Measurements from ENCODE around the gene GDF15. TPM values are rescaled to one million over a fixed set of nuclear protein-coding genes. Genes with fewer than 3 reads are reported as not detected.

Gene GDF15
- total RNA-seq, 1 donor from 2014 or later: not detected

DNA sequence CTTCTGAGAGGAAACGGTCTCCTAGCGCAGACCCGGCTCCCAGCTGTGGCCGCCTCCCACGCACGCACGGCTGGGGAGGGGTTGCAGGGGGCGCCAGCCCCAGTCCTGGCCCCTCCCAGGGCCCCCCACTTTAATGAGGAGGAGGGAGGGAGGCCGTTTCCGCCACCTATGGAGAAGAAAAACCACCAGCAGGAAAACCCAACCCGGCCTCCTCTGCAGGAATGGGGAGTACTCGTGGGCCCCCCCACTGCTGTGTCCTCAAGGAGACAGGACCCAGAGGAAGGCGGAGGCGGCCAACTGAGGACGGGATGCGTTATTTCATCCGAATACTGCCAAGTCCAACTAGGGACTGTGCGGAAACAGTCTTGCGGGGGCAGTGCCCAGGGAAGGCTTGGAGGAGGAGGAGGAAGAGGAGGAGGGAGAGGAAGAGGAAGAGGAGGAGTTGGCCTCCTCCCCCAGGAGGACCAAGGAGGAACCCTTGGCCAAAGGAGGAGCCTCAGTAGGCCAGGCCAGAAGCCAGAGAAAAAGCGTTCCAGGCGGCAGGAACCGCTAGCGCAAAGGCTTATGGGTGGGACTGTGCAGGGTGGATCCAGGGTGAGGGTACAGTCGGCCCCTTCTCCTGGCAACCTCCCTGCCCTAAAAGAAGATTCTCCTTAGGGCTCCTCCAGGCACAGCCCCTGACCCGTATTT is 29.4 kb downstream of the GDF15 start:
- no peaks in the 10 kb centered on the region for H3K36me3 Mint-ChIP-seq (ENCODE audit: low read depth)

DNA sequence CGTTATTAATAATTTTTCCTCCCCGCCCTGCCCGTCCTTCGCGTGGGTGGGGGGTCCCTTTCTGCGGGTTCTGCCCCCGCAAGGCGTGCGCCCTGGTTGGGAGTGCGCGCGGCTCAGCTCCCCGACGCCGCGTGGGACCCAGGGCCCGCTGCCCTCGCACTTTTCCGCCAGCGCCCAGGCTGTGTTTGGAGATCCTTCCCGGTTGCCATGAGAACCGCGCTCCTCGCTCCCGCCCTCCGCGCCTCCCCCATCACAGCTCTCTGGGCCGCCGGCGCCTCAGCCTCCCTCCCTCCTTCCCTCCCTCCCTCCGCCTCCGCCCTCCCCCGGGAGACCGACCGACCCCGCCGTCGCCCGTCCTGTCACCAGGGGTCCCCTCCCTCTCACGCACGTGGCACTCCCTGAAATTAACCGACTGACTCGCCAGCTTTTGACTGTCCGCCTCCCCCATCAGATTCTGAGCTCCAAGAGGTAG is 30.9 kb downstream of the GDF15 start:
- Mint-ChIP-seq H3K4me3 (peak overlapping the region; percentile 60), H3K4me1 (peaks cover 57% of the 10 kb centered on the region), H3K27me3 (peaks cover 48% of the 10 kb centered on the region), H3K9me3 (no peaks in the 10 kb centered on the region), H3K27ac (no peak overlapping the region), H3K36me3 (ENCODE audit: low read depth) (no peaks in the 10 kb centered on the region)
- intact Hi-C loops (cut with micrococcal nuclease): loop anchor here (10.0 kb wide), 2 partner anchors 312 to 472 kb away; no protein-coding TSS in a partner anchor
- TF ChIP-seq, protein P1, sequence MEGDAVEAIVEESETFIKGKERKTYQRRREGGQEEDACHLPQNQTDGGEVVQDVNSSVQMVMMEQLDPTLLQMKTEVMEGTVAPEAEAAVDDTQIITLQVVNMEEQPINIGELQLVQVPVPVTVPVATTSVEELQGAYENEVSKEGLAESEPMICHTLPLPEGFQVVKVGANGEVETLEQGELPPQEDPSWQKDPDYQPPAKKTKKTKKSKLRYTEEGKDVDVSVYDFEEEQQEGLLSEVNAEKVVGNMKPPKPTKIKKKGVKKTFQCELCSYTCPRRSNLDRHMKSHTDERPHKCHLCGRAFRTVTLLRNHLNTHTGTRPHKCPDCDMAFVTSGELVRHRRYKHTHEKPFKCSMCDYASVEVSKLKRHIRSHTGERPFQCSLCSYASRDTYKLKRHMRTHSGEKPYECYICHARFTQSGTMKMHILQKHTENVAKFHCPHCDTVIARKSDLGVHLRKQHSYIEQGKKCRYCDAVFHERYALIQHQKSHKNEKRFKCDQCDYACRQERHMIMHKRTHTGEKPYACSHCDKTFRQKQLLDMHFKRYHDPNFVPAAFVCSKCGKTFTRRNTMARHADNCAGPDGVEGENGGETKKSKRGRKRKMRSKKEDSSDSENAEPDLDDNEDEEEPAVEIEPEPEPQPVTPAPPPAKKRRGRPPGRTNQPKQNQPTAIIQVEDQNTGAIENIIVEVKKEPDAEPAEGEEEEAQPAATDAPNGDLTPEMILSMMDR (IDR thresholded peaks at IDR 0.05): no peak
- ATAC-seq (ENCODE audit: low read depth): no peak
- ChIA-PET CTCF (interaction anchor here (6.8 kb wide), 1 partner anchor 27 kb away, joined by 59 read pairs; no protein-coding TSS in a partner anchor), POLR2A (interaction anchor here (0.6 to 7.2 kb wide), 8 partner anchors 9 to 432 kb away, joined by 3 to 47 read pairs (median 4); partner anchors contain the start of gene JUND)
- no peak for DNase-seq

More for the DNA sequence above, 29.4 kb downstream of the GDF15 start:
- POLR2A ChIA-PET: interaction anchor here (0.6 to 1.3 kb wide), 2 partner anchors 27 to 387 kb away, joined by 3 to 5 read pairs; no protein-coding TSS in a partner anchor
- TF ChIP-seq, protein P1 (IDR thresholded peaks at IDR 0.05): no peak
- DNase-seq (no peak), ATAC-seq (ENCODE audit: low read depth) (no peak)
- intact Hi-C loops (cut with micrococcal nuclease): loop anchor here (10.0 kb wide), 2 partner anchors 311 to 471 kb away; no protein-coding TSS in a partner anchor
- H3K4me1 Mint-ChIP-seq: peaks cover 46% of the 10 kb centered on the region
- H3K4me3 Mint-ChIP-seq: no peak overlapping the region
- no peaks in the 10 kb centered on the region for H3K9me3 Mint-ChIP-seq
- H3K27me3 Mint-ChIP-seq: peaks cover 57% of the 10 kb centered on the region
- CTCF ChIA-PET: interaction anchor here (1.1 to 6.8 kb wide), 2 partner anchors 26 to 136 kb away, joined by 3 to 59 read pairs; no protein-coding TSS in a partner anchor
- no peak overlapping the region for H3K27ac Mint-ChIP-seq

DNA sequence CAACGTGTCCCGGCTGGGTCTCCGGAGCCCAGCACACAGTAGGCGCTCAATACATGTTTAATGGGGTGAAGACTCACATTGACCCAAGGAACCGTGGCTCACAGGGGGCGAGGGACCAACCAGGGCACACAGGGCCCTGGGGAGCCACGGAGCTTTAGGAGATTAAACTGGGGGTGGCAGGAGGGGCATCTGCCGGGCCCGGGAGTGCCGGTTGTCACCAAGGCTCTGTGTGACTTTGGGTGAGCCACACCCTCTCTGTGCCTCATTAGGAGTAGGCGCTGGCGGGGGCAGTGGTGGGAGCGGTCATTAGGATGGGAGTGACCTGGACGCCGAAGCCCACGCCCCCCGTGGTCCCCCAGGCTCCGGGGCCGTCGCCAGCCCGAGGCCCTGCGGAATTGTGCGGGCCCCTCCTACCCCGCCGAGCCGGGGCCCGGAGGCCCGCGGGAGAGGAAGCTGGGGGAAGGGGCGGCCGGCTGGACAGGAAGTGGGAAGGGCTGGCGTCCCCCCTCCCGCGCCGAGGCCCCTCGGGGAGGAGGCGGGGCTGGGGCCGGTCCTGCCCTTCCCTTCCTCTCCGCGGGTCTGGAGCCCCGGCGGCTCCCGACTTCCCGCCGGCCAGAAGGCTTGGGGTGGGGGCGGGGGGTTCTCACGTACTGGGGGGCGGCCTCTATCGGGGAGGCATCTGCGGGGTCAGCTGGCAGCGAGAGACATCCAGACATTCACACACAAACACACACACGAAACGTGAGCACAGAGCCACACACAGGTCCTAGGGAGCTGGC is 31.5 kb downstream of the GDF15 start:
- Mint-ChIP-seq H3K27ac (no peak overlapping the region), H3K4me1 (peaks cover 63% of the 10 kb centered on the region), H3K4me3 (peak overlapping the region; percentile 73), H3K36me3 (ENCODE audit: low read depth) (no peaks in the 10 kb centered on the region), H3K9me3 (no peaks in the 10 kb centered on the region), H3K27me3 (peaks cover 46% of the 10 kb centered on the region)
- CTCF ChIA-PET: interaction anchor here (1.5 to 6.8 kb wide), 2 partner anchors 11 to 28 kb away, joined by 5 to 59 read pairs; no protein-coding TSS in a partner anchor
- ATAC-seq (ENCODE audit: low read depth) (no peak), DNase-seq (no peak)
- TF ChIP-seq, protein P1 (IDR thresholded peaks at IDR 0.05): no peak
- POLR2A ChIA-PET: interaction anchor here (0.6 to 7.2 kb wide), 9 partner anchors 16 to 431 kb away, joined by 3 to 47 read pairs (median 4); partner anchors contain the start of gene JUND
- intact Hi-C loops (cut with micrococcal nuclease): loop anchor here (1.0 to 10.0 kb wide), 4 partner anchors 7 to 473 kb away; partner anchors contain the start of gene PGPEP1

DNA sequence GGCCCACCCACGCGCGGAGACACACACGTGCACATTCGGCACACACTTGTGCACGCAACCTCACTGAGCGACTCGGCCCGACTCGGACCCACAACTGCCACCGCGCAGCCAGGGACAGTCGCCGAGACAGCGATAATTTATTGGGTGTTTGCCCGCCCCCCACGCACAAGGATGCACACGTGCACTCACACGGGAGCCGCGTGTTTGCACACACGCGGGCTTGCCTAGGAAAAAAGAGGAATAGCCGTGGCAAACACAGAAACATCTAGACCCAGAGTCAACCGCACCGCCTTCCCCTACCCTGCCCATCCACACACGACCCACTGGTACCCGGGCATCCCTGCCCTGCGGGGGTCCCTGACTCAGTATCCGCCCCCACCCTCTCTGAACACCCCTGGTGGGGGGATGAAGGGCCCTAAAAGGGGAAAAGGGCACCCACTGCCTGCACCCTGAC is 32.1 kb downstream of the GDF15 start:
- TF ChIP-seq, protein P1 (IDR thresholded peaks at IDR 0.05): no peak
- peaks cover 70% of the 10 kb centered on the region for H3K4me1 Mint-ChIP-seq
- peak overlapping the region; percentile 73 for H3K4me3 Mint-ChIP-seq
- H3K36me3 Mint-ChIP-seq (ENCODE audit: low read depth): no peaks in the 10 kb centered on the region
- intact Hi-C loops (cut with micrococcal nuclease): loop anchor here (1.0 to 10.0 kb wide), 4 partner anchors 8 to 473 kb away; partner anchors contain the start of gene PGPEP1
- ChIA-PET POLR2A (interaction anchor here (0.5 to 7.2 kb wide), 9 partner anchors 11 to 1021 kb away, joined by 3 to 47 read pairs (median 4); partner anchors contain the start of gene JUND), CTCF (interaction anchor here (0.6 to 6.8 kb wide), 6 partner anchors 11 to 723 kb away, joined by 3 to 59 read pairs (median 5); no protein-coding TSS in a partner anchor)
- no peak overlapping the region for H3K27ac Mint-ChIP-seq
- H3K9me3 Mint-ChIP-seq: no peaks in the 10 kb centered on the region
- H3K27me3 Mint-ChIP-seq: peaks cover 40% of the 10 kb centered on the region
- DNase-seq: no peak
- no peak for ATAC-seq (ENCODE audit: low read depth)
